OCI-LY3 (cell line): ENCODE measurements around the gene FGR.

Experiments
- H2AFZ ChIP-seq: fragments of 200-600, 300-600 bp; shearing (Covaris generic); 2 replicates; pipeline ENCODE4 v1.6.0; 2014; ENCODE audit warnings: antibody characterized with exemption, low read depth, low read length
- H3K27ac ChIP-seq: fragments of 200-600, 300-600 bp; sonication (generic); 2 replicates; pipeline ENCODE4 v1.5.1; 2014; ENCODE audit warnings: mild to moderate bottlenecking, low read length, moderate library complexity, mixed read lengths
- H3K27me3 ChIP-seq: fragments of 200-600, 300-600 bp; sonication (generic); 2 replicates; pipeline ENCODE4 v1.6.1; 2014; ENCODE audit warnings: low read depth, low read length, mixed read lengths
- H3K36me3 ChIP-seq: fragments of 200-600, 300-600 bp; sonication (generic); replicated peaks from 2 replicates; pipeline ENCODE3; 2014; ENCODE audit warnings: low read depth, low read length, mixed read lengths
- H3K4me1 ChIP-seq: fragments of 300-600, 200-600 bp; sonication (generic); 2 replicates; pipeline ENCODE4 v1.6.1; 2014; ENCODE audit warnings: low read length, mixed read lengths
- H3K4me2 ChIP-seq: fragments of 200-600, 300-600 bp; sonication (generic); 2 replicates; pipeline ENCODE4 v1.6.1; 2014; ENCODE audit warnings: low read length, mixed read lengths
- H3K4me3 ChIP-seq: fragments of 300-600, 200-600 bp; sonication (generic); 2 replicates; pipeline ENCODE4 v1.5.1; 2014; ENCODE audit warnings: antibody characterized with exemption, mild to moderate bottlenecking, low read length, moderate library complexity
- H3K79me2 ChIP-seq: fragments of 300-600, 200-600 bp; shearing (Covaris generic); 2 replicates; pipeline ENCODE4 v1.6.1; 2014; ENCODE audit warnings: mild to moderate bottlenecking, low read length, mixed read lengths
- H3K9ac ChIP-seq: fragments of 300-600, 200-600 bp; shearing (Covaris generic); 2 replicates; pipeline ENCODE4 v1.6.0; 2014; ENCODE audit warnings: mild to moderate bottlenecking, low read length, moderate library complexity
- H3K9me3 ChIP-seq: fragments of 200-600, 300-600 bp; shearing (Covaris generic); 2 replicates; pipeline ENCODE4 v1.6.1; 2014; ENCODE audit warnings: low read length, mixed read lengths; ENCODE audit not compliant: insufficient read depth
- H4K20me1 ChIP-seq: fragments of 200-600, 300-600 bp; sonication (generic); 2 replicates; pipeline ENCODE4 v1.6.1; 2016; ENCODE audit warnings: low read length, mixed read lengths; ENCODE audit not compliant: insufficient read depth
- EZH2phosphoT487 ChIP-seq: fragments of 200-600 bp; shearing (Covaris generic); IDR thresholded peaks from 2 replicates; pipeline ENCODE4 v1.6.1; 2018; ENCODE audit warnings: antibody characterized with exemption, mixed run types, low read depth
- TF ChIP-seq, protein P1 (sequence below): fragments of 200-600, 300-600 bp; sonication (generic); IDR thresholded peaks from 2 replicates; pipeline ENCODE4 v1.5.1; 2014; ENCODE audit warnings: antibody characterized with exemption, low read length, low read depth

The FGR gene

GRCh38 chr1:27652111-27652864, 17.3 kb upstream of the FGR start:
- Histone ChIP-seq H3K9me3 (no peaks in the 10 kb centered on the region), H4K20me1 (no peaks in the 10 kb centered on the region), H3K4me2 (no peak overlapping the region), H3K9ac (no peak overlapping the region), H3K27me3 (no peaks in the 10 kb centered on the region), H3K36me3 (no peaks in the 10 kb centered on the region), H3K27ac (no peak overlapping the region), H3K4me3 (no peak overlapping the region), H2AFZ (no peak overlapping the region), H3K4me1 (peaks cover 14% of the 10 kb centered on the region), H3K79me2 (no peaks in the 10 kb centered on the region)
- no peak for TF ChIP-seq EZH2phosphoT487
- TF ChIP-seq, protein P1, sequence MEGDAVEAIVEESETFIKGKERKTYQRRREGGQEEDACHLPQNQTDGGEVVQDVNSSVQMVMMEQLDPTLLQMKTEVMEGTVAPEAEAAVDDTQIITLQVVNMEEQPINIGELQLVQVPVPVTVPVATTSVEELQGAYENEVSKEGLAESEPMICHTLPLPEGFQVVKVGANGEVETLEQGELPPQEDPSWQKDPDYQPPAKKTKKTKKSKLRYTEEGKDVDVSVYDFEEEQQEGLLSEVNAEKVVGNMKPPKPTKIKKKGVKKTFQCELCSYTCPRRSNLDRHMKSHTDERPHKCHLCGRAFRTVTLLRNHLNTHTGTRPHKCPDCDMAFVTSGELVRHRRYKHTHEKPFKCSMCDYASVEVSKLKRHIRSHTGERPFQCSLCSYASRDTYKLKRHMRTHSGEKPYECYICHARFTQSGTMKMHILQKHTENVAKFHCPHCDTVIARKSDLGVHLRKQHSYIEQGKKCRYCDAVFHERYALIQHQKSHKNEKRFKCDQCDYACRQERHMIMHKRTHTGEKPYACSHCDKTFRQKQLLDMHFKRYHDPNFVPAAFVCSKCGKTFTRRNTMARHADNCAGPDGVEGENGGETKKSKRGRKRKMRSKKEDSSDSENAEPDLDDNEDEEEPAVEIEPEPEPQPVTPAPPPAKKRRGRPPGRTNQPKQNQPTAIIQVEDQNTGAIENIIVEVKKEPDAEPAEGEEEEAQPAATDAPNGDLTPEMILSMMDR: no peak

DNA sequence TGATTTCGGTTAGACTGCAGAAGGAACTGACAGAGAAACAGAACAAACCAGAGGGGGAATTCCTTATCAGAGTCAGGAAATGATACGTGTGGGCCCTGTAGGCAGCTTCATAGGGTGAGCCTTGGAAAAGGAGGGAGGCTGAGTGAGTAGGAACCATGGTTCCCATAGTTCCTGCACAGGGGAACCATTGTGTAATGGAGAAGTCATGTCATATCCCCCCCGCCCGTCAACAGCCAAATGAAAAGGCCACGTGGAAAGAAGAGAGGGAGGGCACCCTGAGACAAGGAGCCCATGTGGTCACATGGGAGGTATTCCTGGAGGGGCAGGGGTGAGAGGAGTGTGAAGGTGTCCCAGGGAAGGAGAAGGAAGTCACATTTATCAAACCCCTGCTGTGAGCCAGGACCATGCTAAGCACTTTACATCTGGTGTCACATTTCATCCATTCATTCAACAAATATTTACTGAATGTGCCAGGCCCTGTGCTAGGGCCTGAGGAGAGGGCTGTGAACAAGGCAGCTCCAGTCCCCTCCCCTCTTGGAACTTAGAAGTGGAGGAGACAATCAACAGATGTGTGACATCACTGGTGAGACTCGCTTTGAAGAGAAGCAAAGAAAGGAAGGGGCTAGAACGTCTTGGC, 15.7 kb upstream of the FGR start:
- H3K4me3 ChIP-seq: no peak overlapping the region
- H3K4me2 ChIP-seq: no peak overlapping the region
- no peak overlapping the region; the same call in 1 of the 2 replicates for H2AFZ ChIP-seq
- no peaks in the 10 kb centered on the region for H3K36me3 ChIP-seq
- no peak overlapping the region for H3K9ac ChIP-seq
- H3K79me2 ChIP-seq: no peaks in the 10 kb centered on the region
- TF ChIP-seq, protein P1: no peak
- TF ChIP-seq EZH2phosphoT487: no peak
- H3K4me1 ChIP-seq: peaks cover 10% of the 10 kb centered on the region; the same call in 1 of the 2 replicates
- H3K9me3 ChIP-seq: no peaks in the 10 kb centered on the region
- H3K27me3 ChIP-seq: no peaks in the 10 kb centered on the region
- H4K20me1 ChIP-seq: no peaks in the 10 kb centered on the region
- H3K27ac ChIP-seq: no peak overlapping the region

- Histone ChIP-seq H3K36me3 (no peaks in the 10 kb centered on the region), H3K9ac (no peak overlapping the region), H3K9me3 (no peaks in the 10 kb centered on the region), H3K4me3 (no peak overlapping the region), H3K27me3 (no peaks in the 10 kb centered on the region), H3K79me2 (no peaks in the 10 kb centered on the region), H3K4me2 (no peak overlapping the region), H3K4me1 (peaks cover 9% of the 10 kb centered on the region; the same call in 1 of the 2 replicates), H3K27ac (no peak overlapping the region), H4K20me1 (no peaks in the 10 kb centered on the region), H2AFZ (no peak overlapping the region)
- TF ChIP-seq, protein P1: no peak
- no peak for TF ChIP-seq EZH2phosphoT487
These were observed 15.2 kb upstream of the FGR start for GRCh38 chr1:27650171-27650538.

- TF ChIP-seq EZH2phosphoT487: no peak
- TF ChIP-seq, protein P1: no peak
- H3K4me2 ChIP-seq: no peak overlapping the region
- peaks cover 6% of the 10 kb centered on the region; the same call in 1 of the 2 replicates for H3K4me1 ChIP-seq
- no peaks in the 10 kb centered on the region for H3K36me3 ChIP-seq
- no peaks in the 10 kb centered on the region for H3K79me2 ChIP-seq
- H4K20me1 ChIP-seq: no peaks in the 10 kb centered on the region
- no peak overlapping the region for H3K4me3 ChIP-seq
- no peak overlapping the region for H3K27ac ChIP-seq
- no peak overlapping the region for H3K9ac ChIP-seq
- H3K9me3 ChIP-seq: no peaks in the 10 kb centered on the region
- no peaks in the 10 kb centered on the region for H3K27me3 ChIP-seq
- H2AFZ ChIP-seq: no peak overlapping the region
These were observed 14.3 kb upstream of the FGR start for GRCh38 chr1:27649306-27649635.
